Left ventricle myocardium superior (tissue), 1 donor: ENCODE measurements around the gene CHD6. TPM values are rescaled to one million over a fixed set of nuclear protein-coding genes. Genes with fewer than 3 reads are reported as not detected.
A peak's percentile ranks its signal among the peaks of the same experiment; 100 is the strongest.

Source experiments
- ATAC-seq: fragments of 200-7000 bp; cut with Tn5 transposase; one replicate; pipeline ENCODE4 v1.9.1; 2020; ENCODE audit warnings: mild to moderate bottlenecking, moderate library complexity
- DNase-seq: peaks from one replicate; pipeline ENCODE4 v3.0.0-alpha.2; 2020
- intact Hi-C: fragments of 100-400 bp; cut with micrococcal nuclease; formaldehyde crosslinking; loops from one replicate; pipeline ENCODE4 v1.11.0; 2022
- total RNA-seq: library from RNA; stranded (reverse); fragmentation: NEBNext Ultra II Directional; extraction: Animal tissue kit (Norgen Biotek cat#: 25700); gene quantifications from one replicate; pipeline ENCODE4 v1.2.1, GENCODE V29; 2021
- donor health status: DM: no; HTN: yes; CAD: no; lungs with severe emphysema.

CHD6 gene
- total RNA-seq, 1 donor from 2014 or later: 36.8 TPM

GRCh38 chr20:41418739-41419293, 199.4 kb downstream of the CHD6 start:
- no peak for DNase-seq
- peak; percentile 92 for ATAC-seq
- intact Hi-C loops: loop anchor here (10.0 kb wide), 2 partner anchors 74 to 244 kb away; partner anchors contain the start of gene LPIN3

- intact Hi-C loops: loop anchor here (10.0 kb wide), 2 partner anchors 73 to 243 kb away; partner anchors contain the start of gene LPIN3
- no peak for DNase-seq
- no peak for ATAC-seq
Observed at GRCh38 chr20:41418031-41418430, 200.1 kb downstream of the CHD6 start.

GRCh38 chr20:41415191-41415590, 203.0 kb downstream of the CHD6 start:
- DNase-seq: no peak
- no peak for ATAC-seq
- intact Hi-C loops: loop anchor here (10.0 kb wide), 2 partner anchors 70 to 240 kb away; partner anchors contain the start of gene LPIN3

- ATAC-seq (no peak), DNase-seq (no peak)
- intact Hi-C loops: loop anchor here (10.0 kb wide), 2 partner anchors 68 to 238 kb away; partner anchors contain the start of gene LPIN3
Observed at GRCh38 chr20:41413169-41413568, 205.0 kb downstream of the CHD6 start.

GRCh38 chr20:41412324-41413120, 205.7 kb downstream of the CHD6 start:
- no peak for ATAC-seq
- intact Hi-C loops: loop anchor here (10.0 kb wide), 2 partner anchors 68 to 238 kb away; partner anchors contain the start of gene LPIN3
- no peak for DNase-seq

- no peak for DNase-seq
- intact Hi-C loops: loop anchor here (10.0 kb wide), 2 partner anchors 67 to 237 kb away; partner anchors contain the start of gene LPIN3
- ATAC-seq: peak; percentile 84
Observed at GRCh38 chr20:41411391-41411847, 206.8 kb downstream of the CHD6 start.

GRCh38 chr20:41408986-41409385, 209.2 kb downstream of the CHD6 start:
- intact Hi-C loops: no loop called here
- peak; percentile 52 for ATAC-seq

GRCh38 chr20:41408156-41408794, 209.9 kb downstream of the CHD6 start:
- intact Hi-C loops: no loop called here
- DNase-seq: no peak
- ATAC-seq: no peak

More at GRCh38 chr20:41408986-41409385, 209.2 kb downstream of the CHD6 start:
- peak; percentile 65 for DNase-seq

GRCh38 chr20:41407607-41408006, 210.6 kb downstream of the CHD6 start:
- intact Hi-C loops: no loop called here
- DNase-seq (no peak), ATAC-seq (no peak)

GRCh38 chr20:41406896-41407444, 211.2 kb downstream of the CHD6 start:
- intact Hi-C loops: no loop called here
- ATAC-seq (no peak), DNase-seq (no peak)

- DNase-seq: peak; percentile 38
- intact Hi-C loops: no loop called here
- ATAC-seq: peak; percentile 5
Observed at GRCh38 chr20:41406353-41406752, 211.8 kb downstream of the CHD6 start.

- intact Hi-C loops: no loop called here
Observed at GRCh38 chr20:41405436-41405835, 212.7 kb downstream of the CHD6 start.

GRCh38 chr20:41403604-41404003, 214.6 kb downstream of the CHD6 start:
- no peak for DNase-seq
- no peak for ATAC-seq
- intact Hi-C loops: no loop called here

More at GRCh38 chr20:41405436-41405835, 212.7 kb downstream of the CHD6 start:
- ATAC-seq (peak; percentile 89), DNase-seq (peak; percentile 65)

- intact Hi-C loops: no loop called here
- peak; percentile 52 for DNase-seq
- peak; percentile 68 for ATAC-seq
Observed at GRCh38 chr20:41398408-41398807, 219.8 kb downstream of the CHD6 start.

GRCh38 chr20:41395667-41396664, 222.2 kb downstream of the CHD6 start:
- peak; percentile 13 for ATAC-seq
- DNase-seq: peak; percentile 51
- intact Hi-C loops: no loop called here

- ATAC-seq: peak; percentile 19
- DNase-seq: peak; percentile 64
- intact Hi-C loops: no loop called here
Observed at GRCh38 chr20:41394931-41395666, 223.1 kb downstream of the CHD6 start.

GRCh38 chr20:41394081-41394480, 224.1 kb downstream of the CHD6 start:
- DNase-seq: no peak
- intact Hi-C loops: no loop called here
- ATAC-seq: no peak

GRCh38 chr20:41393705-41394066, 224.5 kb downstream of the CHD6 start:
- intact Hi-C loops: no loop called here
- DNase-seq: peak; percentile 34

More at GRCh38 chr20:41393705-41394066, 224.5 kb downstream of the CHD6 start:
- peak; percentile 7 for ATAC-seq
